T-helper 2 cell treated with Interferon-gamma antibody and Interleukin-4, amounts not matched to agents 100 ng/mL and 5 ng/mL, for 36 hours (primary cell): Measurements from ENCODE around the gene NAA15. TPM values are rescaled to one million over a fixed set of nuclear protein-coding genes. Genes with fewer than 3 reads are reported as not detected.

Experiments
- intact Hi-C: fragments of 100-400 bp; cut with micrococcal nuclease; formaldehyde crosslinking; loops from one replicate; pipeline ENCODE4 v1.15.1; 2023
- total RNA-seq: library from RNA; stranded (reverse); gene quantifications from 2 replicates; pipeline ENCODE4 v1.2.3, GENCODE V29; 2022

The NAA15 gene
- total RNA-seq, 1 donor from 2014 or later = 71.4 TPM

DNA sequence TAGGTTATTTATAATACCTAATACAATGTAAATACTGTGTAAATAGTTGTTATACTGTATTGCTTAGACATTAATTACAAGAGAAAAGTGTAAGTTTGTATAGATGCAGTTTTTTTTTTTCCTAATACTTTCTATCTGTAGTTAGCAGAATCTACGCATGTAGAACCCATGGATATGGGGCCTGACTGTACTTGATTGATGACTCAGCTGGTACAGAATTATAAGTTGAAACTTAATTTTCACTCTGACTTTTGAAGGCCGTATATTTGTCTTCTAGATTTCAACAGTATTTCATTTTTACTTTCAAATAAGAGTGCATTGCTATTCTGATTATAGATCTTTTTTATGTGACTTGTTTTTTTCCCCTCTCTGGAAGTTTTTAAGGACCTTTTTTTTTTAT, 31.7 kb downstream of the NAA15 start:
- intact Hi-C loops = no loop called here

DNA sequence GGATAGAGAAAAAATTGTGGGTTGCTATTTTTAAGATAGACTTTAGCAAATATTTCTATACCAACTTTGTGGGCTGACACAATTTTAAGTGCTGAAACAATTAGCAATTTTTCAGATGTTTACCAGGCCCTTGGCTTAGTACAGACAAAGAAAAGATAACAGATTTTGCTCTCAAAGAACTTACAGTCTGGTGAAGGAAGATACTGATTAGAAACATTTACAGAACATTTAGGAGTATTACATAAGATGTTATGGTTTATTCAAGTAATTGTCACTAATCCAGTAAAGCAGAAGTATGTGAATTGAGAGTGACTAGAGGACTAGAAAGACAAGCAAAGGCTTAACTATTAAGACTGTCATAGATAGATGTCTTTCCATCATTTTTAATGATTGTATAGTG, 36.3 kb downstream of the NAA15 start:
- intact Hi-C loops = no loop called here

DNA sequence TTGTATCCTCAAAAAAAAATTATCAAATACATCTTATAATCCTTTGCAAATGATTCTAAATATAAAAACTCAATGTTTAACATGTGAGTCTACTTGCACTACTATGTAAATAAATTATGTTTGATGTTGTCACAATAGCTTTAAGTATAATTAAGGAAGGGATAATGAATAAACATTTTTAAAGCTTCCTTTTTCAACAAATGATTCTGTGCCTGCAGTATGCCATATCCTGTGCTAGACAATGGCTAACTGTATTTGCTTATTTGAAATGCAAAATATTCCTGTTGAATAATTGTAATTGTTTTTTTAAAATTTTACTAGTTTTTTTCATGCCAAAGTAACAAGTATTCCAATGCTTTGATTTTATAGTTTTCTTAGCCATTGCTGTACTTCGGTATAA, 60.0 kb downstream of the NAA15 start:
- intact Hi-C loops = no loop called here

DNA sequence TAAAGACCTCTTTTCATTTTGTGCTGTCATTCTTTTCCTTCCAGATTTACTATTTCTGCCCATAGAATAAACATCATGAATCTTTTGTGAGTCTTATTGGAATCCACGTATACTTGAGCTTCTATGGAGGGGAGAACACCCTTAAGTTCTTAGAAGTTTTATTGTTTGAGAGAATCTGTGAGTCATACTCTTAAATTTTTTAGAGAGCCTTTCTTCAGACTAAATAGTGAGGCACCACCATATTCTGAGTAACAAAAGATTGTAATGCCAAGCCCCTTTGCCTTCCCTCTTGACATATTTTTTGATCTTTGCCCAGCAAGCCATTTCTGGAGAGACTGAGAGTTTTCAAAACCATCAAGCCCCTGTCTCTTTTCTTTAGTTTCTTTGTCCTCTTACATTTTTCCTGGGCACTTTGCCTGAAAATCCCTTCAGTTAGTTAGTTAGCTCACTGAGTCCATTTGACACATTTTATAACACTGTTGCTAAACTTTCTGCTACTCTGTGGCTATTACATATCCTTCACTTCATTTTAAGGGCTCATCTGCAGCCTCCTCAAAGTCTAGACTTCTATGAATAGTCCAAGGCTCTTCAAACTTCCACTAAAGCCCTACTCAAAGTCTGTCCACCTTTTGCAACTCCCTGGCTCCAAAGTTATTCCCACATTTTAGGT, 66.3 kb downstream of the NAA15 start:
- intact Hi-C loops = no loop called here

DNA sequence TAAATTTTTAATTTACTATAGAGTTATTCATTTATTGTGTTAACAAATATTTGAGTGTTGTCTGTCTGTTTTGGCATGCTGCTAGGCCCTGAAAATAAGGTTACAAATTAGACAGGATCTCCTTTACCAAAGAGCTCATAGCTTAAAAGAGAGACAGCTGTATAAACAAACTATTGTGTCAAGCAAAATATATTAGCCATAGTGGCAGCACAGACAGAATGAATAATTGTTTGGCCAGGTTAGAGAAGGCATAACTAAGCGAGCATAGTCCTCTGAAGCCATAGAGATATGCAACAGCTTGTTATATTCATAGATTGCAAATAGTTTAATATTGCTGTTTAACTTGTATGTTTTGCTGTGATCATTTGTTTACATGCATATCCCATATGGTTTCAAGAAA, 67.7 kb downstream of the NAA15 start:
- intact Hi-C loops = no loop called here

DNA sequence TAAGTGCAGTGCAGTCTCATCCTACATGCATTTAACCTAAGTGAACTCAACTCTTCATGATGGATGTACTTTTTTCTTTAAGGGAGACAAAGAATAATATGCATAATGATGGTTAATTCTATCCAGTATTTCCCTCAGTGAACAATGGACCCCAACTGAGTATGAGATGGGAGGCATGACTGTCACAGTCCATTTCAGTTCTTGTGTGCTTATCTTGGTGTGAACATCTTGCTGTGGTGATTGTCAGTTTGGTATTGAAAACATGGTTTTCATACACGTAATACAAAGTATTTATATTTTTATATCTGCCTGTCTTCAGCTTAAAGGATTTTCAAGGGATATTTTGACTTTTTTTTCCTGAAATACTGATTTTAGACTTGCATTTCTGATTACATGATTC, 72.9 kb downstream of the NAA15 start:
- intact Hi-C loops = no loop called here

DNA sequence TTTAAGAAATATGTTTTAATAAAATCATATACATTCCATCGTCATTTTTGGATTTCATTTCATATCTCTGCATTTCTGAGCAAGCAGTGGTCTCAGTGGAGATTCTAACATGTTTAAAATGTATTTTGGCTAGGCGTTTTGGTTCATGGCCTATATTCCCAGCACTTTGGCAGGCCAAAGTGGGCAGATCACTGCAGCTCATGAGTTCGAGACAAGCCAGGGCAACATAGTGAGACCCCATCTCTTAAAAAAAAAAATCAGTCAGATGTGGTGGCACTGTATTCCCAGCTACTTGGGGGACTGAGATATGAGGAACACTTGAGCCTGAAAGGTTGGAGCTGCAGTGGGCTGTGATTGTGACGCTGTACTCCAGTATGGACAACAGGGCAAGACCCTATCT, 85.1 kb downstream of the NAA15 start:
- intact Hi-C loops = no loop called here

DNA sequence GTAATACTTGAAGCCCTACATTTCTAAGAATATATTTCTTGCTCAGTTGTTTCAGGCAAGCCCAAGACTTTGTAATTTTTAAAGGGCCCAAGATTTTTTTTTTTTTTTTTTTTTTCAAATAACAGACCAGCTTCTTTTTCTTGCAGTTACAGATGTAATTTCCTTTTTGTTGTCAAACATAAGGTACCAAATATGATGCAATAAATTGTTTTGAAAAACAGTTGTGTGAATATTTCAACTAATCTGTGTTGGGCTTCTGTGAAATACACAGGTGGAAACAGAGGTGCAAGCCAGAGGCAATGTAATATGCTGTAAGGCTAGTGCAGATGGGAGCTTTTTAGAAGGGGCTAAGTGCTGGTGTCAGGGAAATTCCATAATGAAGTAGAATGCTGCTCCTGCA, 87.8 kb downstream of the NAA15 start:
- intact Hi-C loops = no loop called here

DNA sequence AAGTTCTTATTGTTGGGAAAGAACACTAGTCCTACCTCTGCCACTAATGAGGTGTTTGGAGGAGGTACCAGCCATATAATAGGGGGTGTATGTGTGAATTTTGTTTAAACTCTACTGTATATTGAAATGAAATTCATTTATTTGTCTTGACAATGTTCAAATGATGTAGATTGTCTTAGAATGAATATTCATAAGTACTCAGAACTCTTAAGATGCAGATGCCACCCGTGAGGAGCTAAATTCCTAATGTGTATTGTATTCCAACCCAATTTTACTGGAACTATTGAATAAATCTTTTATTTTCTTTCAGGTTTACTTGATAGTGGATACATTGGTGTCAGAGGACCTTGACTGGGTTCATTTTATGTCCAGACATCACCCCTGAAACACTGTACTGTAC, 88.7 kb downstream of the NAA15 start:
- intact Hi-C loops = no loop called here

DNA sequence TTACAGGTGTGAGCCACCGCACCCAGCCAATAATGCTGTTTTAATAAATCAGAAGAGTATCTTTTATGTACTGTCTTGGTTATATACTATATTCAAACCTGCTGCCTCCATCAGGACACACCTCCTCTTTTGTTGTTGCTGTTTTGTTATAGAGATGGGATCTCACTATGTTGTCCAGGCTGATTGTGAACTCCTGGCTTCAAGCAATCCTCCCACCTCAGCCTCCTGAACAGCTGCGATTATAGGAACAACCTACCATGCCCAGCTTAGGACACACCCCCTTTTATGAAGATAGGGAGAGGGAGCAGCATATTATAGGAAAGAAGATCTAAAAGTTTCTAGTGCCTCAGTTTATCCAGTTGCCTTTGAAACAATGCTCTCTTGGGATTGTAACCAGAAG, 90.4 kb downstream of the NAA15 start:
- intact Hi-C loops = no loop called here

DNA sequence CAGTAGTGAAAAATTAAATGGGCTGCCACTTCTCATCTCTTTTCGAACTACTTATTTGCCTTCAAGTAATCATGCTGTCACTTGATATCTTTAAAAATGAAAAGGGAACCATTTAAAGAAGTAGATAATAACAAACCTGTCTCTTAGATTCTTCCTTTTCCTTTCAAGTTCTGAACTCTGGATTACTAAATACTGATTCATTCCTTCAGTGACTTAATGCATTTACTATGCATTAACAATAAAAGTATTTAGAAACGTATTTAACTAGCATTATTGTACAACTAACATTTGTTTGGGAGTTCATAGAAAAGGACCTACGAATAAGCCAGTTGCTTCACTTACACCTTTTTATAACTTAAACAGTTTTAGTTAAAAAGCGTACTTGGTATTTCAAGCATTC, 91.5 kb downstream of the NAA15 start:
- intact Hi-C loops = no loop called here

DNA sequence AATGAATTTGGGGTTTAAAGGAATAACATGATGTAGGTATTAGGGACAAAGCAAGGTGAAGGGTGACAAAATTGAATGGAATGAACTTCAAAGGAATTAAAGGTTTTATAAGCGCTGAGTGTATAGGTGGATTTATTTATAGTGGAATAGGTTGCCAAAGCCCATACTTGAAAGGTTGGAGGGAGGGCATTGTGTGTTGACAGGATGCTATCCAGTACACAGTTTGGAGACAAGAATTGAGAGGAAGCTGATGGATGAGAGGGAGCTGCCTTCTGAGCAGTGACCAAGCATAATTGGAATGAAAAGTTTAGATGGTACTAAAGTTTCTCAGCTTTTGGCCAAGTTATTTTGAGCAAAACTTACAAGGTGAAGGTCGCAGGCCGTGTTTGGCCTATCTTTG, 100.1 kb downstream of the NAA15 start:
- intact Hi-C loops = no loop called here

DNA sequence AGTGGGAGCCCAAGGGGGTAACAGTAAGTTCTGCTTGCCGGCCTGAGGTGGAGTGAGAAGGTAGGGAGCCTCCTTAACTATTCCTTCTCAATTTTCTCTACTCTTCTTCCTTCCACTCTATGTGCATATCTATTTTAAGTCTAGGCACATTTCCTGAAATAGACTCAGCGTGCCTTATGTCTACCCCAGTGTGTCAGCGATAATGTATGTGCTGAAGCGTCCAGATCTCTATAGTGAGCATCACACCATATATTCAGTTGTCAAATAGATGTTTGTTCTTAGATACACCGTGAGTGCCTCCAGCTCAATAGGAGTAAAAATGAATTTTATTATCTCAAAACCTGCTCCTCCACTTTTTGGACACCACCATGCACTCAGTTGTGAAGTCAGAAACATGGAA, 101.1 kb downstream of the NAA15 start:
- intact Hi-C loops = no loop called here

DNA sequence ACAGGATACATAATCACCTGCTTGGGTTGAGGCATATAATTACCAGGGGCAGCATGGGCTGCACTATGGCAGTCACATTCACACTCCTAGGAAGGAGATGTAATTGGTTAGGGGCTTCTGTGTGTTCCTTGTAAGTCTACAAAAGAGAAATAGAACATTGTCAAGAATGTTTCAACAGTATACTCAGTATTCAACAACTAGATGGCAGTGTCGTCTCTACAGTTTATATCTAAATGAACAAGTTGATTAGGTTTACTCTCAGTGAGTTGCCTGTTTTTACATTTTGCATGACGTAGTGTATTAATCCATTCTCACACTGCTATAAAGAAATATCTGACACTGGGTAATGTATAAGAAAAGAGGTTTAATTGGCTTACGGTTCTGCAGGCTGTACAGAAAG, 102.2 kb downstream of the NAA15 start:
- intact Hi-C loops = no loop called here

DNA sequence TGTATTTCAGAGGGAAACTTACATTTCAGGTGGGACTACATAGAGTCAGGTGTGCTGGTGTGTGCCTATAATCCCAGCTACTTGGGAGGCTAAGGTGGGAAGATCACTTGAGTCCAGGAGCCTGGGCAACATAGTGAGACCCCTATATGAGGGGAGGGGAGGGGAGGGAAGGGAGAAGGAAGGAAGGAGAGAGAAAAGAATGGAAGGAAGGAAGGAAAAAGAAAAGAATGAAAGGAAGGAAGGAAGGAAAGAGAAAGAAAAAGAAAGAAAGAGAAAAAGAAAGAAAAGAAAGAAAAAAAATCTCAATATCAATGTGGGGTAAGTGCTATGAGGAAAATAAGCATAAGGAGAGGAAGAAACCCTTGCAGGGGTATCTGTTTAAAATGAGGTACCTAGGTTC, 109.0 kb downstream of the NAA15 start:
- intact Hi-C loops = loop anchor here (10.0 kb wide), 1 partner anchor 244 kb away; no protein-coding TSS in a partner anchor

DNA sequence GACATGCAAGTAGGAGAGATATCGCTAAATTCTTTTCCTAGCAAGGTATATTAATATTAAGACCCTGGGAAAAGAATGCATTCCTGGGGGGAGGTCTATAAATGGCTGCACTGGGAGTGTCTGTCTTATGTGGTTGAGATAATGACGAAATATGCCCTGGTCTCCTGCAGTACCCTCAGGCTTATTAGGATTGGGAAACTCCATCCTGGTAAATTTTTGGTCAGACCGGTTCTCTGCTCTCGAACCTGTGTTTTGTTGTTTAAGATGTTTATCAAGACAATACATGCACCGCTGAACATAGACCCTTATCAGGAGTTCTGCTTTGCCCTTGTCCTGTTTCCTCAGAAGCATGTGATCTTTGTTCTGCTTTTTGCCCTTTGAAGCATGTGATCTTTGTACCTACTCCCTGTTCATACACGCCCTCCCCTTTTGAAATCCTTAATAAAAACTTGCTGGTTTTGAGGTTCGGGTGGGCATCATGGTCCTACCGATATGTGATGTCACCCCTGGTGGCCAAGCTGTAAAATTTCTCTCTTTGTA, 113.4 kb downstream of the NAA15 start:
- intact Hi-C loops = loop anchor here (10.0 kb wide), 1 partner anchor 240 kb away; no protein-coding TSS in a partner anchor

DNA sequence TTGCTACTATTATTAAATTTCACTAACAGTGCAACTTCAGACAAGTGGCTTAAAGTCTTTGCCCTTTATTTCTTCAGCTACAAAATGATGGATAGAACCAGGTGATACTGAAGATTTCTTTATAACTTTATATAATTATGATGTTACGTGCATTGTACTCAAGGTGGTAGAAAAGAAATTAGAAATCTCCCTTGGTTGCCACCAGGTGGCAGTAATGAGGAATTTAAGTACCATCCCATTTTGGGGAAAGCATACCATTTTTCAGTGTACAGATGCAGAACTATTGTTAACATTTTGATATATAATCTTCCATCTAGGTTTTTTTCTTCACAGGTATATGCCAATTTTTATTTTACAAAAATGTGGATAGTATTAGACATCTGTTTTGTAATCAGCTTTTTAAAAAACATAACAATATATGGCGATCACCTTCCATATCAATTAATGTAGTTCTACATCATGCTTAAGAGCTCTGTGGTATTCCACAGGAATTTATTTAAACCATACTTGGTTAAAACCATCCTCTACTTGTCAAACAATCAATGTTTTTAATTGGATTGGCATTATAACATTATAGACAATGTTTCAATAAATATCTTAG, 114.9 kb downstream of the NAA15 start:
- intact Hi-C loops = loop anchor here (1.0 to 10.0 kb wide), 3 partner anchors 37 to 239 kb away; no protein-coding TSS in a partner anchor

DNA sequence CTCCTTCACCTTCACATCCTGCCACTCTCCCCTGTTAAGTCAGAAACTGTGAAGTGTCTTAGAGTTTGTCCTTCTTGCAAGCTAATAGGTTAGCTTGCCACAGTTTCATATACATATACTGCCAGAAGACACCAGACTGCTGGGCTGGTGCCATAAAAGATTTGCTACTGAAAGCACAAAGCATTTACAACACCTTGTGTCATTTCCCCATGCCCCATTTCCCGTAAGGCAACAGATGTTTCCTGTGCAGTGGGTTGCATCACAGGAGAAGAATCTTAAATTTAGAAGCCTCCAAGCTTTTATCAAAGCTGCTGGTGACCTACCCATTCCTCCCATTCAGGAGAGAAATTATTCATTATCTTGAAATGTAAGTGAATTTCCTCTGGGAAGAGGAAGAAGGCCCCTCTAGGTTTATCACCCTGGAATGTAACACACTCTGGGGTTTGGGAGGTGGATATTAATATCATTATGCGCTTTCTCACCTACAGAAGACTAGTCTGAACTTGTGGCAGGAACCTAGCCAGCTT, 118.1 kb downstream of the NAA15 start:
- intact Hi-C loops = loop anchor here (10.0 kb wide), 1 partner anchor 235 kb away; no protein-coding TSS in a partner anchor

DNA sequence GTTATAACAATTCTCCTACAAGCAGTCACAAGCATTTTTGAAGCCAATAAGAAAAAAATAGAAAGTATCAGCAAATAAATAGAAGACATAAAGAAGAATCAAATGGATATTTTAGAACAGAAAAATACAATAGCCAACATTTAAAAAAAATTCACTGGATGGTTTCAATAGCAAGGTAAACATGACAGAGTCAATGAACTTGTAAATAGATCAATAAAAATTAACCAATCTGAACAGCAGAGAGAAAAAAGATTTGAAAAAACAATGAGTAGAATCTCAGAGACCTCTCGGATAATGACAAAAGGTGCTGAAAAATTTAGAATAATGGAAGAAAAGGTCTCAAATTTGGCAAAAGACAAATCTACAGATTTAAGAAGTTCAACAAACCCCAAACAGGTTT, 119.3 kb downstream of the NAA15 start:
- intact Hi-C loops = no loop called here

DNA sequence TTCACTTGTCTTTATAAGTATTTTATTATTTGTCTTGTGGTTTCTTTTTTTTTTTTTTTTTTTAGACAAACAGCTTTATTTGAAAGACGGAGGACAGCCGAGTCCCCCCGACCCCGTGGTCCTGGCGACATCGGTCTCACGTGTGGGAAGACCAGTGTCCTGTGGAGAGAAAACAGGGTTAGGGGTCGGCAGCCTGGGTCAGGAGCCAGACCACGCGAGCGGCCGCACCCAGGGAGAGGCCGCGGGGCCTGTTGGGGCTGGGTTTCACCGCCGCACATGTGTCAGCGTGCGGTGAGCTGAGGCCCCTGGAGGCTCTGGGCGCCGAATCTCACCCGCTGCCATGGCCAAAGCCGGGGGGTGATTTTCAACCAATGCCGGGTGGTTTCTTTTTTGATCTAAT, 134.8 kb downstream of the NAA15 start:
- intact Hi-C loops = loop anchor here (1.0 kb wide), 1 partner anchor 17 kb away; no protein-coding TSS in a partner anchor

DNA sequence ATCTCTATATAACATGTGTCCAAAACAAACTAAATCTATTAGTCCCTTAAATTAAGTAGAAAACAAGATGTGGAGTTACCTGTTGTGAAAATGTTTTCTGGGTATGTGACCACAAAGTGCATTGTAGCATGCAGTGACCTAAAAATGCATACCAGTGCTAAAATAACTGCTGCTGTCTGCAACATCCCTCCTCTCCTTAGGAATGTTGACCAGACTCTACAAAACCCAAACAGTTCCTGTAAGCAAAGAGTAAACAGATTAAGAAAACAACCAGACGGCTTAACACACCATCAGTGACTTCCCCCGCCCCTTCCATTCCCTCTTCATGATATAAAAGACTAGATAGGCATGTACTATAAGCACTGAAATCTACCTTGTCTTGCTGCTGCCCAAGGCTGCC, 136.8 kb downstream of the NAA15 start:
- intact Hi-C loops = no loop called here

DNA sequence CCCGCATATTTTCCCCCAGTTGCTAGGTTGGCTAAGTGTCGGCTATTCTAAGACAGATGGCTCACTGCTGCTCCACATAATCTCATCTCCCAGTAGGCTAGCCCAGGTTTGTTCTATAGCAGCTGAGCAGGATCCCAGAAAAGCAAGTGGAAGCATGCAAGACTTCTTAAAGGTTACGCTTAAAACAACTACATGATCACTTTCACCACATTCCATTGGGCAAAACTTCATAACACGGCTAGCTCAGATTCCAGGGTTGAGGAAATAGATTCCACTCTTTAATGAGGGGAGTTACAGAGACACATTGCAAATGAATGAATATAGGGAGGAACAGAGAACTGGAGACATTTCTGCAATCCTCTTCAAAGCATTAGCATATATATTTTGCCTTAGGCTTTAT, 139.7 kb downstream of the NAA15 start:
- intact Hi-C loops = no loop called here

DNA sequence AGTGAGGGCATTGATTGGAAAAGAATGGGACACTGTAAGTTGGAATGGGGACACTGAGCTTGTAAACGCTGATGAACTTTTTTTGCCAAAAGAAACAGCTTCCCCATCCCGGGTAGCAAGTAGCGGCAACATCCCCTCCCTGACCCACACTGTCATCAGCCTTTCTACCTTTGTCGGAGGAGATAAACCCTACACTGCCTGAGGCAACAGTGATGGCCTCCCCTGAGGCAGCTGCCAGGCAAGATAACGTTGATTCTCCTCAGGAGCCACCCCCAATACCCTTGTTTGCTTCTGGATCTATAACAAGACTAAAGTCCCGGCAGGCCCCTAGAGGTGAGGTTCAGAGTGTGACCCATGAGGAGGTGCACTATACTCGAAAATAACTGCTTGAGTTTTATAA, 142.4 kb downstream of the NAA15 start:
- intact Hi-C loops = no loop called here
